Neuron (in vitro differentiated cells): ENCODE measurements around the gene CALHM6.

Experiments used
- H2AFZ ChIP-seq: one replicate; pipeline ENCODE4 v1.6.1; 2013; ENCODE audit warnings: low read depth, mild to moderate bottlenecking, inconsistent platforms, low read length, moderate library complexity
- H3K27me3 ChIP-seq: one replicate; pipeline ENCODE4 v1.6.1; 2013; ENCODE audit warnings: low read length; ENCODE audit not compliant: insufficient read depth
- H3K36me3 ChIP-seq: one replicate; pipeline ENCODE4 v1.6.1; 2013; ENCODE audit warnings: low read length; ENCODE audit not compliant: insufficient read depth
- H3K4me1 ChIP-seq: one replicate; pipeline ENCODE4 v1.6.1; 2013; ENCODE audit warnings: low read length; ENCODE audit not compliant: insufficient read depth
- H3K4me3 ChIP-seq: 2 replicates; pipeline ENCODE4 v1.5.1; 2013; ENCODE audit warnings: mild to moderate bottlenecking, low read length, moderate library complexity
- H3K9me3 ChIP-seq: one replicate; pipeline ENCODE4 v1.6.1; 2013; ENCODE audit warnings: low read length

Gene CALHM6

DNA sequence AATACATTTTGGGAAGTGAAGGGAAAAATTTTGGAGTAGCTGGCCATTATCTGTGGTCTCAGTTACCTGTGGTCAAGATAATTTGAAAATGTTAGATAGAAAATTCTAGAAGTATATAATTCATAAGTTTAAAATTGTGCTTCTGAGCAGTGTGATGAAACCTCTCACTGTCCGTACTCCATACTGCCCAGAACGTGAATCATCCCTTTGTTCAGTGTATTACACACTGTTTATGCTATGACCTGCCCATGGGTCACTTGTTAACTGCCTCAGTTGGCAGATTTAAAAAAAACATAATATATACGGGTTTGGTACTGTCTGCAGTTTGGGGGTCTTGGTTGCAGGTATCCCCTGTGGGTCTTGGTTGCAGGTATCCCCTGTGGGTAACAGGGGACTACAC lies 46.1 kb downstream of the CALHM6 start:
- Histone ChIP-seq H3K9me3 (no peaks in the 10 kb centered on the region), H2AFZ (no peak overlapping the region), H3K27me3 (no peaks in the 10 kb centered on the region), H3K36me3 (no peaks in the 10 kb centered on the region), H3K4me1 (no peaks in the 10 kb centered on the region), H3K4me3 (no peak overlapping the region)

DNA sequence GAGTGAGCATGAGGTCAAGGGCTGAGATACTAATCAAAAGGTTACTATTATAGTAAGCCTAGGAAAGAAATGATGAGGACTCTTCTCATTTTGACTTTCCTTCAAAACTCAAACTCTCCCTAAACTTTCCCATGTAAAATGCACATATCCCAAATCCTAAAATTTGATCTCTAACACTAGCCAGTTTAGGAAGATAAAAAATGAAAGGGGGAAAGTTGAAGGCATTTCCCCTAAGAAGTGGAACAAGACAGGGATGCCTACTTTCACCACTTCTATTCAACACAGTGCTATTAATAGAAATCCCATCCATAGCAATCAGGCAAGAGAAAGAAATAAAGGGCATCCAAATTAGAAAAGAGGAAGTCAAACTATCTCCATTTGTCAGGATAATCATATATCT lies 47.4 kb downstream of the CALHM6 start:
- H3K36me3 ChIP-seq: no peaks in the 10 kb centered on the region

DNA sequence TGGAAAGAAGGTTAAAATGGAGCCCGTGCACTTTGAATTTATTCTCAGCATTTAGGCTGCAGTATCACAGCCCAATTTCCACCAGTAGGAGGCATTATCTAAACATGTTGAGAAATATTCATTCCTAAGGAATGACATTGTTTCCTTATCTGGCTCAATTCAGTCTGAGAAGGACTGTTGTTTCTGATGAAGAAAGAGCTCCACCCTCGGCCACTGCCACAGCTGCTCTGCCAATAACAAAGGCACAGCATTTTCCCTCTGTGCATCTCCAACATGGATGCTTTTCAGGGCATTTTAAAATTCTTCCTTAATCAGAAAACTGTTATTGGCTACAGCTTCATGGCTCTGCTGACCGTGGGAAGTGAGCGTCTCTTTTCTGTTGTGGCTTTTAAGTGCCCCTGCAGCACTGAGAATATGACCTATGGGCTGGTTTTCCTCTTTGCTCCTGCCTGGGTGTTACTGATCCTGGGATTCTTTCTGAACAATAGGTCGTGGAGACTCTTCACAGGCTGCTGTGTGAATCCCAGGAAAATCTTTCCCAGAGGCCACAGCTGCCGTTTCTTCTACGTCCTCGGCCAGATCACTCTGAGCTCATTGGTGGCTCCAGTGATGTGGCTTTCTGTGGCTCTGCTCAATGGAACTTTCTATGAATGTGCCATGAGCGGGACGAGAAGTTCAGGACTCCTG lies 50.4 kb downstream of the CALHM6 start, which contains the start of gene CALHM5:
Gene CALHM5 (plus strand): TSS at position 216 of the 687 bp plus-strand sequence. CDS start 58 bp downstream, at position 274.
- peaks cover 11% of the 10 kb centered on the region for H3K36me3 ChIP-seq
- H3K9me3 ChIP-seq: no peaks in the 10 kb centered on the region
- peak within 1 kb of the TSS; percentile 69 for H2AFZ ChIP-seq
- H3K4me1 ChIP-seq: peaks cover 16% of the 10 kb centered on the region
- H3K4me3 ChIP-seq: peak within 1 kb of the TSS; percentile 60
- H3K27me3 ChIP-seq: no peaks in the 10 kb centered on the region

More for the DNA sequence above, 47.4 kb downstream of the CALHM6 start:
- Histone ChIP-seq H3K4me1 (peaks cover 9% of the 10 kb centered on the region), H2AFZ (no peak overlapping the region), H3K9me3 (no peaks in the 10 kb centered on the region), H3K27me3 (no peaks in the 10 kb centered on the region), H3K4me3 (no peak overlapping the region)

DNA sequence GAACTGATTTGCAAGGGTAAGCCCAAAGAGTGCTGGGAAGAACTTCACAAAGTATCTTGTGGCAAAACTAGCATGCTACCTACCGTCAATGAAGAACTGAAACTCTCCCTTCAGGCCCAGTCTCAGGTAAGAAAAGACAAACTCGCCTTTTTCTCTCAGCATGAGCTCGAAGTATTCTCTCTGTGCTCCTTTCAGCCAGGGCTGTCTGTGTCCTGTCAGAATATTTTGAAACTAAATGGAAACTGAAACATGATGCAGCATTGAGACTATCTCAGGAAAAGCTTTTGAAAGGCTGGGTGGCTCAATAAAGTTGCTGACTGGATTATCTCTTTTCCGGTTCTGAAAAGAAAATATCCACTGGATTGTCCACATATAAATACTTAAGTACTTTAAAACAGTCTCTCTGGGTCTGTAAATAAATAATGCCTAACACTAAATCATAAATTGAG lies 51.0 kb downstream of the CALHM6 start:
- H3K4me3 ChIP-seq: peak overlapping the region; percentile 60
- H3K27me3 ChIP-seq: no peaks in the 10 kb centered on the region
- peaks cover 14% of the 10 kb centered on the region for H3K36me3 ChIP-seq
- H3K4me1 ChIP-seq: peaks cover 16% of the 10 kb centered on the region
- H2AFZ ChIP-seq: peak overlapping the region; percentile 69
- peaks cover 3% of the 10 kb centered on the region for H3K9me3 ChIP-seq

DNA sequence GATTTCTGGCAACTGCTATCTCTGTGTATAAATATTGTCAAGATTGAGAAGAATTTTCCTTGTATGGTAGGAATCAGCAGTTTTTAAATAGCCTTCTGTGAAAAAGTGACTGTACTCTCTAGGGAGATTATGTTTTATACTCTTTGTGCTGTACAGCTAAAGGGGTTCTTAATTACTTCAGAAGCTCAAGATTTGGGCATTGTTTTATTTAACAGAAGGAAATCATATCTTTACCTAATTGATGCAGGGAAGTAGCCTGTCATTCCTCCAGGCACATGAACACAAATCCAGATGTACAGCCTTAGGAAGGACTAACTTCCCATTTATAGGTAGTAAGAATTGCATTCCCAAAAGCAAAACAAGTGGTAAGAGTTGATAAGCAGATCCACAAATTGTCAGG lies 51.6 kb downstream of the CALHM6 start:
- peak overlapping the region; percentile 69 for H2AFZ ChIP-seq
- H3K4me1 ChIP-seq: peaks cover 22% of the 10 kb centered on the region
- peaks cover 14% of the 10 kb centered on the region for H3K36me3 ChIP-seq
- no peaks in the 10 kb centered on the region for H3K27me3 ChIP-seq
- H3K9me3 ChIP-seq: peaks cover 3% of the 10 kb centered on the region
- peak overlapping the region; percentile 60 for H3K4me3 ChIP-seq
